CD8-positive, alpha-beta memory T cell (primary cell): ENCODE measurements around the gene EDIL3. TPM values are rescaled to one million over a fixed set of nuclear protein-coding genes. Genes with fewer than 3 reads are reported as not detected.
A peak's percentile ranks its signal among the peaks of the same experiment; 100 is the strongest.

ENCODE experiments used
- CTCF ChIA-PET: fragments of 350-600 bp; sonication (Branson Sonifier 250); formaldehyde crosslinking; loops from one replicate; lab custom pipeline; 2021; ENCODE audit warnings: antibody characterized with exemption; lab: Charles Lee
- POLR2A ChIA-PET: fragments of 350-600 bp; sonication (Branson Sonifier 250); formaldehyde crosslinking; loops from one replicate; lab custom pipeline; 2021; ENCODE audit warnings: antibody characterized with exemption; lab: Charles Lee
- DNase-seq, 5 donors: peaks; one replicate each; pipeline versions ENCODE4 v3.0.0 to v3.0.0-alpha.2; 2020 to 2022; ENCODE audit warnings: mixed read lengths in 1 of 5
- H3K27ac ChIP-seq: one replicate; pipeline ENCODE4 v1.7.0; 2013; ENCODE audit warnings: low read depth, mild to moderate bottlenecking, low read length, moderate library complexity
- H3K27me3 ChIP-seq: 2 replicates; pipeline ENCODE4 v1.7.0; 2013; ENCODE audit warnings: low read length, mild to moderate bottlenecking; ENCODE audit not compliant: insufficient read depth, poor library complexity, severe bottlenecking
- H3K36me3 ChIP-seq: 2 replicates; pipeline ENCODE4 v1.7.0; 2013; ENCODE audit warnings: mild to moderate bottlenecking, low read length, moderate library complexity; ENCODE audit not compliant: insufficient read depth
- H3K4me1 ChIP-seq: 2 replicates; pipeline ENCODE4 v1.7.0; 2013; ENCODE audit warnings: mild to moderate bottlenecking, low read length, moderate library complexity; ENCODE audit not compliant: insufficient read depth
- H3K4me3 ChIP-seq: 2 replicates; pipeline ENCODE4 v1.7.0; 2013; ENCODE audit warnings: mild to moderate bottlenecking, low read length
- H3K9me3 ChIP-seq: 2 replicates; pipeline ENCODE4 v1.7.0; 2013; ENCODE audit warnings: mild to moderate bottlenecking, low read length
- H3K27ac Mint-ChIP-seq, 8 donors: one replicate each; pipeline ENCODE4 v1.8.0; 2020 to 2021; ENCODE audit warnings: mixed read lengths in 8 of 8, mild to moderate bottlenecking in 6 of 8, inconsistent platforms in 3 of 8, moderate library complexity in 3 of 8
- H3K27me3 Mint-ChIP-seq, 2 donors: one replicate each; pipeline ENCODE4 v1.8.0; 2020 to 2021; ENCODE audit warnings: mixed read lengths in 2 of 2, mild to moderate bottlenecking in 1 of 2, moderate library complexity in 1 of 2
- H3K36me3 Mint-ChIP-seq, 3 donors: one replicate each; pipeline ENCODE4 v1.8.0; 2020 to 2021; ENCODE audit warnings: mixed read lengths in 3 of 3, inconsistent platforms in 1 of 3, mild to moderate bottlenecking in 1 of 3
- H3K4me1 Mint-ChIP-seq, 3 donors: one replicate each; pipeline ENCODE4 v1.8.0; 2020 to 2021; ENCODE audit warnings: mixed read lengths in 3 of 3, inconsistent platforms in 1 of 3, mild to moderate bottlenecking in 1 of 3
- H3K4me3 Mint-ChIP-seq, 7 donors: one replicate each; pipeline ENCODE4 v1.8.0; 2020 to 2021; ENCODE audit warnings: mixed read lengths in 7 of 7, mild to moderate bottlenecking in 6 of 7, moderate library complexity in 4 of 7, inconsistent platforms in 2 of 7
- H3K9me3 Mint-ChIP-seq, 5 donors: one replicate each; pipeline ENCODE4 v1.8.0; 2020 to 2022; ENCODE audit warnings: mixed read lengths in 5 of 5, mild to moderate bottlenecking in 3 of 5, moderate library complexity in 2 of 5, inconsistent platforms in 1 of 5
- polyA plus RNA-seq: library from polyadenylated mRNA; unstranded; fragments of 300-500 nt; fragmentation: Illumina TruSeq; gene quantifications from one replicate; pipeline ENCODE4 v1.2.3, GENCODE V29; 2021
- total RNA-seq, 2 experiments: library from RNA; stranded (reverse); gene quantifications; one replicate each; pipeline ENCODE4 v1.2.3, GENCODE V29; 2021

Gene EDIL3
- total and polyA plus RNA-seq, 3 experiments from 2014 or later: not detected

GRCh38 chr5:83927140-83927733 is 457.4 kb downstream of the EDIL3 start:
- Histone ChIP-seq H3K27me3 (no peaks in the 10 kb centered on the region), H3K9me3 (no peaks in the 10 kb centered on the region), H3K27ac (no peak overlapping the region), H3K4me3 (no peak overlapping the region), H3K36me3 (no peaks in the 10 kb centered on the region), H3K4me1 (no peaks in the 10 kb centered on the region)
- H3K27me3 Mint-ChIP-seq: no peaks in the 10 kb centered on the region
- peaks cover 0 to 5% (median 2%) of the 10 kb centered on the region in 5 donors for H3K9me3 Mint-ChIP-seq
- H3K4me1 Mint-ChIP-seq: no peaks in the 10 kb centered on the region
- peak in 2 of 5 donors; percentile 1 to 4 for DNase-seq
- H3K27ac Mint-ChIP-seq: no peak overlapping the region
- POLR2A ChIA-PET: no interaction called here
- H3K4me3 Mint-ChIP-seq: no peak overlapping the region
- H3K36me3 Mint-ChIP-seq: no peaks in the 10 kb centered on the region
- CTCF ChIA-PET: no interaction called here

GRCh38 chr5:83925955-83926337 is 458.7 kb downstream of the EDIL3 start:
- Mint-ChIP-seq H3K36me3 (no peaks in the 10 kb centered on the region), H3K9me3 (peaks cover 0 to 5% (median 2%) of the 10 kb centered on the region in 5 donors), H3K27ac (no peak overlapping the region), H3K4me3 (no peak overlapping the region), H3K4me1 (no peaks in the 10 kb centered on the region), H3K27me3 (no peaks in the 10 kb centered on the region)
- no peaks in the 10 kb centered on the region for H3K27me3 ChIP-seq
- H3K9me3 ChIP-seq: no peaks in the 10 kb centered on the region
- ChIA-PET CTCF (no interaction called here), POLR2A (no interaction called here)
- H3K27ac ChIP-seq: no peak overlapping the region
- H3K36me3 ChIP-seq: no peaks in the 10 kb centered on the region
- no peaks in the 10 kb centered on the region for H3K4me1 ChIP-seq
- DNase-seq: no peak
- H3K4me3 ChIP-seq: no peak overlapping the region

- Mint-ChIP-seq H3K4me3 (no peak overlapping the region), H3K27me3 (no peaks in the 10 kb centered on the region), H3K4me1 (no peaks in the 10 kb centered on the region), H3K9me3 (peaks cover 0 to 5% (median 0%) of the 10 kb centered on the region in 5 donors), H3K36me3 (no peaks in the 10 kb centered on the region), H3K27ac (no peak overlapping the region)
- Histone ChIP-seq H3K27me3 (no peaks in the 10 kb centered on the region), H3K36me3 (no peaks in the 10 kb centered on the region), H3K4me1 (no peaks in the 10 kb centered on the region), H3K27ac (no peak overlapping the region), H3K4me3 (no peak overlapping the region), H3K9me3 (no peaks in the 10 kb centered on the region)
- no peak for DNase-seq
- CTCF ChIA-PET: no interaction called here
- POLR2A ChIA-PET: no interaction called here
Measured at GRCh38 chr5:83925321-83925954, 459.2 kb downstream of the EDIL3 start.

GRCh38 chr5:83924891-83925290 is 459.8 kb downstream of the EDIL3 start:
- Histone ChIP-seq H3K4me1 (no peaks in the 10 kb centered on the region), H3K4me3 (no peak overlapping the region), H3K27ac (no peak overlapping the region), H3K9me3 (no peaks in the 10 kb centered on the region), H3K36me3 (no peaks in the 10 kb centered on the region), H3K27me3 (no peaks in the 10 kb centered on the region)
- Mint-ChIP-seq H3K4me3 (no peak overlapping the region), H3K4me1 (no peaks in the 10 kb centered on the region), H3K36me3 (no peaks in the 10 kb centered on the region), H3K9me3 (peaks cover 0 to 3% (median 0%) of the 10 kb centered on the region in 5 donors), H3K27ac (no peak overlapping the region), H3K27me3 (no peaks in the 10 kb centered on the region)
- ChIA-PET CTCF (no interaction called here), POLR2A (no interaction called here)
- no peak for DNase-seq

- Mint-ChIP-seq H3K27ac (no peak overlapping the region), H3K4me3 (no peak overlapping the region), H3K27me3 (no peaks in the 10 kb centered on the region), H3K4me1 (no peaks in the 10 kb centered on the region), H3K36me3 (no peaks in the 10 kb centered on the region), H3K9me3 (peaks cover 0 to 2% (median 0%) of the 10 kb centered on the region in 5 donors)
- H3K4me3 ChIP-seq: no peak overlapping the region
- POLR2A ChIA-PET: no interaction called here
- H3K4me1 ChIP-seq: no peaks in the 10 kb centered on the region
- DNase-seq: no peak
- H3K27me3 ChIP-seq: no peaks in the 10 kb centered on the region
- CTCF ChIA-PET: no interaction called here
- no peak overlapping the region for H3K27ac ChIP-seq
- H3K36me3 ChIP-seq: no peaks in the 10 kb centered on the region
- no peaks in the 10 kb centered on the region for H3K9me3 ChIP-seq
Measured at GRCh38 chr5:83924171-83924570, 460.5 kb downstream of the EDIL3 start.

- Mint-ChIP-seq H3K36me3 (no peaks in the 10 kb centered on the region), H3K27me3 (no peaks in the 10 kb centered on the region), H3K4me3 (no peak overlapping the region), H3K4me1 (no peaks in the 10 kb centered on the region), H3K9me3 (peaks cover 0 to 2% (median 0%) of the 10 kb centered on the region in 5 donors), H3K27ac (no peak overlapping the region)
- H3K27ac ChIP-seq: no peak overlapping the region
- no peaks in the 10 kb centered on the region for H3K4me1 ChIP-seq
- no peaks in the 10 kb centered on the region for H3K36me3 ChIP-seq
- H3K9me3 ChIP-seq: no peaks in the 10 kb centered on the region
- POLR2A ChIA-PET: no interaction called here
- CTCF ChIA-PET: no interaction called here
- no peak overlapping the region for H3K4me3 ChIP-seq
- H3K27me3 ChIP-seq: no peaks in the 10 kb centered on the region
- no peak for DNase-seq
Measured at GRCh38 chr5:83922699-83923098, 462.0 kb downstream of the EDIL3 start.

- Histone ChIP-seq H3K4me3 (no peak overlapping the region), H3K27ac (no peak overlapping the region), H3K9me3 (no peaks in the 10 kb centered on the region), H3K27me3 (no peaks in the 10 kb centered on the region), H3K4me1 (no peaks in the 10 kb centered on the region), H3K36me3 (no peaks in the 10 kb centered on the region)
- H3K4me1 Mint-ChIP-seq: no peaks in the 10 kb centered on the region
- H3K36me3 Mint-ChIP-seq: no peaks in the 10 kb centered on the region
- POLR2A ChIA-PET: no interaction called here
- no peak overlapping the region for H3K27ac Mint-ChIP-seq
- no peak for DNase-seq
- H3K9me3 Mint-ChIP-seq: peaks cover 0 to 2% (median 0%) of the 10 kb centered on the region in 5 donors
- no peaks in the 10 kb centered on the region for H3K27me3 Mint-ChIP-seq
- CTCF ChIA-PET: no interaction called here
- H3K4me3 Mint-ChIP-seq: no peak overlapping the region
Measured at GRCh38 chr5:83921666-83922193, 462.9 kb downstream of the EDIL3 start.

GRCh38 chr5:83919071-83920041 is 465.3 kb downstream of the EDIL3 start:
- no peaks in the 10 kb centered on the region for H3K27me3 ChIP-seq
- no peaks in the 10 kb centered on the region for H3K4me1 ChIP-seq
- no peaks in the 10 kb centered on the region for H3K4me1 Mint-ChIP-seq
- H3K4me3 Mint-ChIP-seq: no peak overlapping the region
- H3K36me3 Mint-ChIP-seq: no peaks in the 10 kb centered on the region
- DNase-seq: no peak
- no peaks in the 10 kb centered on the region for H3K27me3 Mint-ChIP-seq
- H3K9me3 ChIP-seq: no peaks in the 10 kb centered on the region
- ChIA-PET CTCF (no interaction called here), POLR2A (no interaction called here)
- H3K4me3 ChIP-seq: no peak overlapping the region
- H3K27ac ChIP-seq: no peak overlapping the region
- peaks cover 0 to 2% (median 0%) of the 10 kb centered on the region in 5 donors for H3K9me3 Mint-ChIP-seq
- H3K36me3 ChIP-seq: no peaks in the 10 kb centered on the region
- no peak overlapping the region for H3K27ac Mint-ChIP-seq
